SK-N-SH treated with all-trans-retinoic acid at 6 μM for 48 hours (cell line): ENCODE data around the gene SCCPDH.

ENCODE experiments used
- ATAC-seq: fragments of 200-7000 bp; cut with Tn5 transposase; 3 replicates; pipeline ENCODE4 v1.9.1; 2020; ENCODE audit warnings: mild to moderate bottlenecking, moderate library complexity
- ARNTL ChIP-seq: fragments of 450-650 bp; formaldehyde crosslinking; IDR thresholded peaks from 2 replicates; pipeline ENCODE4 v1.5.0; 2020; ENCODE audit warnings: low read depth, mild to moderate bottlenecking, moderate library complexity, borderline replicate concordance
- BACH2 ChIP-seq: fragments of 250-450 bp; sonication (Bioruptor Pico); IDR thresholded peaks from 2 replicates; pipeline ENCODE4 v1.9.0; 2021; ENCODE audit warnings: mild to moderate bottlenecking, borderline replicate concordance
- CSDC2 ChIP-seq: fragments of 250-450 bp; sonication (Bioruptor Pico); IDR thresholded peaks from 2 replicates; pipeline ENCODE4 v1.5.0; 2020; ENCODE audit warnings: mild to moderate bottlenecking, moderate library complexity
- CSRNP3 ChIP-seq: fragments of 250-450 bp; sonication (Bioruptor Pico); IDR thresholded peaks from 2 replicates; pipeline ENCODE4 v1.5.1; 2021; ENCODE audit warnings: mild to moderate bottlenecking, moderate library complexity
- ESRRG ChIP-seq: fragments of 250-450 bp; sonication (Bioruptor Pico); IDR thresholded peaks from 2 replicates; pipeline ENCODE4 v1.6.1; 2021; ENCODE audit warnings: mild to moderate bottlenecking
- GLIS3 ChIP-seq: fragments of 250-450 bp; sonication (Bioruptor Pico); IDR thresholded peaks from 2 replicates; pipeline ENCODE4 v1.5.0; 2020; ENCODE audit warnings: mild to moderate bottlenecking, moderate library complexity
- ISL1 ChIP-seq: fragments of 250-450 bp; sonication (Bioruptor Pico); IDR thresholded peaks from 2 replicates; pipeline ENCODE4 v2.1.2; 2022; ENCODE audit warnings: mild to moderate bottlenecking, moderate library complexity
- OSR1 ChIP-seq: fragments of 250-450 bp; sonication (Bioruptor Pico); IDR thresholded peaks from 2 replicates; pipeline ENCODE4 v1.8.0; 2022; ENCODE audit warnings: moderate library complexity, mild to moderate bottlenecking, inconsistent platforms
- PATZ1 ChIP-seq: fragments of 250-450 bp; sonication (Bioruptor Pico); IDR thresholded peaks from 2 replicates; pipeline ENCODE4 v1.8.0; 2020; ENCODE audit warnings: mild to moderate bottlenecking, moderate library complexity, borderline replicate concordance
- POU6F1 ChIP-seq: fragments of 250-450 bp; sonication (Bioruptor Pico); IDR thresholded peaks from 2 replicates; pipeline ENCODE4 v1.8.0; 2021; ENCODE audit warnings: low read depth, mild to moderate bottlenecking, moderate library complexity, borderline replicate concordance
- PPARA ChIP-seq: fragments of 250-450 bp; sonication (Bioruptor Pico); IDR thresholded peaks from 2 replicates; pipeline ENCODE4 v1.5.0; 2020; ENCODE audit warnings: mild to moderate bottlenecking, borderline replicate concordance
- RARB ChIP-seq: fragments of 250-450 bp; sonication (Bioruptor Pico); IDR thresholded peaks from 2 replicates; pipeline ENCODE4 v1.8.0; 2021; ENCODE audit warnings: mild to moderate bottlenecking, moderate library complexity
- SNAI2 ChIP-seq: fragments of 250-450 bp; sonication (Bioruptor Pico); IDR thresholded peaks from 2 replicates; pipeline ENCODE4 v1.5.0; 2020; ENCODE audit warnings: mild to moderate bottlenecking, moderate library complexity
- TOX ChIP-seq: fragments of 250-450 bp; sonication (Bioruptor Pico); IDR thresholded peaks from 2 replicates; pipeline ENCODE4 v1.8.0; 2021; ENCODE audit warnings: mild to moderate bottlenecking, moderate library complexity, borderline replicate concordance
- TSHZ2 ChIP-seq: fragments of 250-450 bp; sonication (Bioruptor Pico); IDR thresholded peaks from 2 replicates; pipeline ENCODE4 v1.5.0; 2020; ENCODE audit warnings: mild to moderate bottlenecking, moderate library complexity
- ZC3H10 ChIP-seq: fragments of 250-450 bp; sonication (Bioruptor Pico); IDR thresholded peaks from 2 replicates; pipeline ENCODE4 v1.5.1; 2021; ENCODE audit warnings: mild to moderate bottlenecking, moderate library complexity
- ZFP3 ChIP-seq: fragments of 250-450 bp; sonication (Bioruptor Pico); IDR thresholded peaks from 2 replicates; pipeline ENCODE4 v1.5.0; 2020; ENCODE audit warnings: mild to moderate bottlenecking, moderate library complexity
- ZFP30 ChIP-seq: fragments of 450-650 bp; formaldehyde crosslinking; IDR thresholded peaks from 2 replicates; pipeline ENCODE4 v1.5.0; 2022; ENCODE audit warnings: mild to moderate bottlenecking, moderate library complexity
- ZNF565 ChIP-seq: fragments of 450-650 bp; formaldehyde crosslinking; conservative IDR thresholded peaks from 2 replicates; pipeline ENCODE4 v1.5.0; 2020; ENCODE audit warnings: low read depth, mild to moderate bottlenecking, moderate library complexity
- ZNF70 ChIP-seq: fragments of 450-650 bp; formaldehyde crosslinking; IDR thresholded peaks from 2 replicates; pipeline ENCODE4 v1.5.0; 2020; ENCODE audit warnings: mild to moderate bottlenecking, moderate library complexity
- ZNF8 ChIP-seq: fragments of 450-650 bp; formaldehyde crosslinking; IDR thresholded peaks from 2 replicates; pipeline ENCODE4 v1.5.0; 2020; ENCODE audit warnings: mild to moderate bottlenecking, moderate library complexity

The SCCPDH gene

GRCh38 chr1:246773213-246773641 is 49.0 kb downstream of the SCCPDH start:
- TF ChIP-seq ZNF8 (CRISPR knock-in tag) (no peak), ARNTL (CRISPR knock-in tag) (no peak), ZC3H10 (CRISPR knock-in tag) (no peak), PPARA (CRISPR knock-in tag) (no peak), GLIS3 (CRISPR knock-in tag) (no peak), BACH2 (CRISPR knock-in tag) (no peak), ZNF70 (CRISPR knock-in tag) (no peak), CSDC2 (CRISPR knock-in tag) (no peak), TOX (CRISPR knock-in tag) (no peak), TSHZ2 (CRISPR knock-in tag) (no peak), ZFP30 (CRISPR knock-in tag) (no peak), ISL1 (CRISPR knock-in tag) (no peak), POU6F1 (CRISPR knock-in tag) (no peak), ZNF565 (CRISPR knock-in tag) (no peak), ZFP3 (CRISPR knock-in tag) (no peak), SNAI2 (CRISPR knock-in tag) (no peak), OSR1 (CRISPR knock-in tag) (no peak)
- no peak for ATAC-seq

- no peak for TF ChIP-seq PATZ1 (CRISPR knock-in tag)
- no peak for TF ChIP-seq ISL1 (CRISPR knock-in tag)
- no peak for TF ChIP-seq TOX (CRISPR knock-in tag)
- TF ChIP-seq CSDC2 (CRISPR knock-in tag): no peak
- TF ChIP-seq ZC3H10 (CRISPR knock-in tag): no peak
- no peak for TF ChIP-seq GLIS3 (CRISPR knock-in tag)
- TF ChIP-seq POU6F1 (CRISPR knock-in tag): no peak
- no peak for ATAC-seq
These were observed 51.5 kb downstream of the SCCPDH start for GRCh38 chr1:246775531-246776385.

GRCh38 chr1:246776923-246777322 is 52.7 kb downstream of the SCCPDH start:
- ATAC-seq: no peak
- TF ChIP-seq ZC3H10 (CRISPR knock-in tag): no peak
- TF ChIP-seq ZFP3 (CRISPR knock-in tag): no peak
- TF ChIP-seq ESRRG (CRISPR knock-in tag): no peak
- TF ChIP-seq ZNF8 (CRISPR knock-in tag): no peak
- no peak for TF ChIP-seq RARB (CRISPR knock-in tag)
- no peak for TF ChIP-seq ISL1 (CRISPR knock-in tag)
- no peak for TF ChIP-seq SNAI2 (CRISPR knock-in tag)
- no peak for TF ChIP-seq OSR1 (CRISPR knock-in tag)
- TF ChIP-seq BACH2 (CRISPR knock-in tag): no peak
- no peak for TF ChIP-seq POU6F1 (CRISPR knock-in tag)
- no peak for TF ChIP-seq CSRNP3 (CRISPR knock-in tag)
- TF ChIP-seq TSHZ2 (CRISPR knock-in tag): no peak
- no peak for TF ChIP-seq GLIS3 (CRISPR knock-in tag)
- TF ChIP-seq ARNTL (CRISPR knock-in tag): no peak
- no peak for TF ChIP-seq ZNF565 (CRISPR knock-in tag)
